ACC112 (cell line): ENCODE data around the gene PRUNE1.
A peak's percentile ranks its signal among the peaks of the same experiment; 100 is the strongest.

Experiments
- H2AFZ ChIP-seq: fragments of 200-600 bp; sonication (generic); one replicate; pipeline ENCODE4 v1.6.0; 2017; ENCODE audit warnings: antibody characterized with exemption, low read length; ENCODE audit not compliant: unreplicated experiment
- H3K27ac ChIP-seq: fragments of 200-600 bp; sonication (generic); 2 replicates; pipeline ENCODE4 v1.5.1; 2014; ENCODE audit warnings: low read depth, mild to moderate bottlenecking, antibody characterized with exemption, low read length, moderate library complexity
- H3K27me3 ChIP-seq: fragments of 200-600 bp; sonication (generic); 2 replicates; pipeline ENCODE4 v1.6.1; 2014; ENCODE audit warnings: mild to moderate bottlenecking, antibody characterized with exemption, low read length, moderate library complexity, mixed read lengths; ENCODE audit not compliant: insufficient read depth
- H3K36me3 ChIP-seq: fragments of 200-600 bp; sonication (generic); 2 replicates; pipeline ENCODE4 v1.6.1; 2016; ENCODE audit warnings: mild to moderate bottlenecking, antibody characterized with exemption, low read length, moderate library complexity, mixed read lengths; ENCODE audit not compliant: insufficient read depth
- H3K4me1 ChIP-seq: fragments of 200-600 bp; sonication (generic); one replicate; pipeline ENCODE4 v1.6.1; 2016; ENCODE audit warnings: low read length, mixed read lengths; ENCODE audit not compliant: insufficient read depth, unreplicated experiment, control insufficient read depth
- H3K4me3 ChIP-seq: fragments of 200-600 bp; sonication (generic); 2 replicates; pipeline ENCODE4 v1.5.1; 2014; ENCODE audit warnings: mild to moderate bottlenecking, low read depth, low read length
- H3K79me2 ChIP-seq: fragments of 200-600 bp; sonication (generic); one replicate; pipeline ENCODE4 v1.6.0; 2016; ENCODE audit warnings: low read length; ENCODE audit not compliant: control insufficient read depth, unreplicated experiment, insufficient read depth

Gene PRUNE1

GRCh38 chr1:150997126-150997872, 10.9 kb upstream of the PRUNE1 start:
- no peak overlapping the region for H2AFZ ChIP-seq
- H3K27ac ChIP-seq = no peak overlapping the region
- peaks cover 6% of the 10 kb centered on the region for H3K4me1 ChIP-seq
- no peaks in the 10 kb centered on the region for H3K36me3 ChIP-seq
- H3K79me2 ChIP-seq = no peaks in the 10 kb centered on the region
- no peaks in the 10 kb centered on the region for H3K27me3 ChIP-seq
- H3K4me3 ChIP-seq = no peak overlapping the region

GRCh38 chr1:150997949-150998348, 10.3 kb upstream of the PRUNE1 start:
- Histone ChIP-seq H3K4me1 (peaks cover 7% of the 10 kb centered on the region), H3K36me3 (no peaks in the 10 kb centered on the region), H3K79me2 (no peaks in the 10 kb centered on the region), H3K4me3 (no peak overlapping the region), H3K27me3 (no peaks in the 10 kb centered on the region), H2AFZ (no peak overlapping the region), H3K27ac (no peak overlapping the region)

DNA sequence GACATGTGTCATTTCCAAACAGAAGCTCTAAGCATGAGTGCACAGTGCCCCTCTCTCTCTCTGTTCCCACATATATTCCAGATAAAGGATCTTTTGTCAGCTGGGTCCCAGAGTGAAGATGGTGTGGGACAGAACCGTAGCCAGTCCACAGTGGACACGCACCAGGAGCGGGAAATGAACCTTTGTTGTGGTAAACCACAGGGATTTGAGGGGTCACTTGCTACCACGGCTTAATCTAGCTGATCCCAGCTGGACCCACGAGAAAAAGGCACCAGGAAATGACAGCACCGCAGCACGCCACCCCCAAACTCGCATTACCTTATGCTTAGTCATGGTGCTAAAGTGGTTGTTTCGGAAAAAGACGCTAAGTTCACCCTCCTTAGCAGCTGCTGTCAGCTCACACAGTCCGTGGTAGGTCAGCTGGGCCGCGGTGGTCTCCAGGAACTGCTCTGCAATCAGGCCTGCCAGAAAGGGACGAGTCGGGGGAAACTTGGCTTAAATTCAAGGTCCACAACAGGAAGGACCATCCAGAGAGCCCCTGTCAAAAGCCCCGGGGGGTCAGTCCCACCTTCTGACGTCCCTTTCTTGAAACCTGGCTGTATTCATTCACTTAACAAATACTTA, 9.1 kb upstream of the PRUNE1 start:
- no peaks in the 10 kb centered on the region for H3K79me2 ChIP-seq
- no peak overlapping the region for H2AFZ ChIP-seq
- no peak overlapping the region for H3K4me3 ChIP-seq
- no peak overlapping the region for H3K27ac ChIP-seq
- no peaks in the 10 kb centered on the region for H3K27me3 ChIP-seq
- H3K4me1 ChIP-seq = peaks cover 10% of the 10 kb centered on the region
- no peaks in the 10 kb centered on the region for H3K36me3 ChIP-seq

GRCh38 chr1:150999926-151000325, 8.3 kb upstream of the PRUNE1 start:
- Histone ChIP-seq H3K4me3 (no peak overlapping the region), H3K36me3 (no peaks in the 10 kb centered on the region), H3K4me1 (peaks cover 12% of the 10 kb centered on the region), H3K27me3 (no peaks in the 10 kb centered on the region), H3K79me2 (no peaks in the 10 kb centered on the region), H2AFZ (no peak overlapping the region), H3K27ac (no peak overlapping the region)

DNA sequence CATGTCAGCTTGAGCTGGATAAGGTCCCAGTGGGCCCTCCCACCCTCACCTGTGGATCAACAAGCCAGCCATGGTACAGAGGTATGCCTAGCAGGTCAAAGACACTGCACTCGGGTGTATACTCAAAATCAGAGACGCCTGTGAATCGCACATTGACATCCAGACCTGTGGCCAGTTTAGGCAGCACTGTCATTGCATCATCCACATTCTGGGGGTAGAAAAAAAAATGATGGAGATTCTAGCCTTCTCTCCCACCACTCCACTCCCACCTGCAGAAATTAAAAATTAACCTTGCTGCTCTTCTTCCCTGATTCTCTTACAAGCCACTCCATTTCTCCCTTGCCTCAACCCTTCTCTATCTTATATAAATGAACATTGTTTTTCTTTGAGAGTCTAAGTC, 7.8 kb upstream of the PRUNE1 start:
- Histone ChIP-seq H3K4me3 (no peak overlapping the region), H3K27ac (no peak overlapping the region), H3K79me2 (no peaks in the 10 kb centered on the region), H3K4me1 (peaks cover 12% of the 10 kb centered on the region), H3K27me3 (no peaks in the 10 kb centered on the region), H2AFZ (no peak overlapping the region), H3K36me3 (no peaks in the 10 kb centered on the region)

- H2AFZ ChIP-seq = no peak overlapping the region
- no peaks in the 10 kb centered on the region for H3K79me2 ChIP-seq
- no peaks in the 10 kb centered on the region for H3K36me3 ChIP-seq
- peaks cover 8% of the 10 kb centered on the region for H3K4me1 ChIP-seq
- H3K27me3 ChIP-seq = no peaks in the 10 kb centered on the region
- H3K27ac ChIP-seq = no peak overlapping the region
- no peak overlapping the region for H3K4me3 ChIP-seq
Measured at GRCh38 chr1:151001602-151002001, 6.6 kb upstream of the PRUNE1 start.

DNA sequence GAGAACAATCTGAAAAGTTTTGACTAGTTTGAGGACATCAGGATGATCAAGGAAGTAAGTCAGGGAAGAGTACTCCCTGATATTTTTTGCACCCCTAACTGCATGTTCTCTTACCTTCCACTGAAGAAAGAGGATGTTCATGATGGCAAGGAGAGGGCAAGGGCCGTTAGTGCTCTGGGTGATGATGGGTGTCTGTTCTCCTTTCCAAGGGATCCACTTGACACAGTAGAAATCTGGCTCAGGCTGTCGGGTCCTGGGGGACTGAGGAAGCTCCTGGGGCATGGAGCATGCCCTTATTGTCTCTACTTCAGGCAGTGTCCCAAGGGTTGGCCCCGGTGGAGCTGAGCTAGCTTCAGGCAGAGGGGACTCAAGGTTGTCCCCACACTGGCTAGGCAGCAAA, 6.2 kb upstream of the PRUNE1 start:
- H3K27ac ChIP-seq = no peak overlapping the region
- H3K27me3 ChIP-seq = no peaks in the 10 kb centered on the region
- no peak overlapping the region for H2AFZ ChIP-seq
- no peak overlapping the region for H3K4me3 ChIP-seq
- no peaks in the 10 kb centered on the region for H3K79me2 ChIP-seq
- no peaks in the 10 kb centered on the region for H3K36me3 ChIP-seq
- H3K4me1 ChIP-seq = peaks cover 11% of the 10 kb centered on the region

DNA sequence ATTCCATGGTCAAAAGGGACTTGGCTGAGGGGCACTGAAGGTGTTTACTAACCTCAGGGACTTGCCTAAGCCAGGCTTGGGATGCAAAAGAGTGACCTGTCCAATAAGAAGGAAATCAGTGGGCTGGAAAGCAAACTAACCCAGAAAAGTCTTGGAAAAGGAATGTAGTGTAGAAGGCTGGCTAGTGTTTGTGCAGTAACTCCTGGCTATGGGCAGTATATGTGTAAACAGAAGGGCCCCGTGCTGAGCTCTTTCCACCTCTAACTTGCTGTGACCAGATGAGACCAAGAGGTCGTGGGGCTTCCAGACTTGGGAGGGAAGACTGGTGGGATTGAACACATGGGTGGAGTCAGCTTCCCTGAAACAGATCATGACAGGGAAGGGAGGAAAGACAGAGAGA, 5.6 kb upstream of the PRUNE1 start:
- no peak overlapping the region for H3K27ac ChIP-seq
- H2AFZ ChIP-seq = no peak overlapping the region
- H3K79me2 ChIP-seq = no peaks in the 10 kb centered on the region
- no peaks in the 10 kb centered on the region for H3K27me3 ChIP-seq
- H3K4me1 ChIP-seq = peaks cover 15% of the 10 kb centered on the region
- no peaks in the 10 kb centered on the region for H3K36me3 ChIP-seq
- no peak overlapping the region for H3K4me3 ChIP-seq

GRCh38 chr1:151003180-151003579, 5.1 kb upstream of the PRUNE1 start:
- peaks cover 19% of the 10 kb centered on the region for H3K4me1 ChIP-seq

DNA sequence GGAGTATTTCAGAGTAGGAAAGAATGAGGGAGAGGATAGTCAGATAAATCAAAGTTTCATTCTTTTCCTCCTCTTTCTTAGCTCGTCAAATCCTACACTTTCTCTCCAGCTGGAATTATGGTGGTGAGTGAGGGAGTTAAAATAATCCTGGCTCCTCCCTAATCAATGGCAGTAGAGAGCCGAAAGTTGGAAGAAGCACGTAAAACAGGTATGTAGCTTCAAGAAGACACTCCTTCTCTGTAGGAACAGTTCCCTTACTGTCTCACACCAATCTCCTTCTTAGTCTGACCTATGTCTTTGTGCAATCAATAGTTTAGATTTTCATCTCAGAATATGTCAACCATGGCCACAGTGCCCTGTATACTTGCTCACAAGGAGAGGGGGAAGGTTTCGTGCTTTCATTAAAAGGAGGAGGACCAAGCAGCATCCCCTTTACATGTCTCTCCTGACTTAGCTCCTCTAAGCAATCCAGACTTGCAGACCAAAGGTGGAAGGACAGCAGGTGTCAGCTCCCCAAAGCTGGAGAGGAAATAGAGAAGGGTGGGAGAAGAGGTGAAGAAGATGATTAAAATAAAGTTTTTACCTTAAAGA, 2.4 kb upstream of the PRUNE1 start:
- Histone ChIP-seq H3K79me2 (peaks cover 12% of the 10 kb centered on the region), H3K36me3 (no peaks in the 10 kb centered on the region), H3K27me3 (no peaks in the 10 kb centered on the region), H2AFZ (peak overlapping the region; percentile 72), H3K4me3 (peak overlapping the region; percentile 78), H3K4me1 (peaks cover 26% of the 10 kb centered on the region), H3K27ac (peak overlapping the region; percentile 94; the same call in 1 of the 2 replicates)

More at GRCh38 chr1:151003180-151003579, 5.1 kb upstream of the PRUNE1 start:
- Histone ChIP-seq H3K4me3 (no peak overlapping the region), H3K36me3 (no peaks in the 10 kb centered on the region), H3K27ac (no peak overlapping the region), H3K27me3 (no peaks in the 10 kb centered on the region), H3K79me2 (no peaks in the 10 kb centered on the region), H2AFZ (no peak overlapping the region)
